Gastroesophageal sphincter (tissue), 3 donors: Measurements from ENCODE around the gene SYNCRIP.

Experiments used
- EP300 ChIP-seq: sonication (generic); formaldehyde crosslinking; IDR thresholded peaks from one replicate; pipeline ENCODE4 v1.6.1; 2017; ENCODE audit warnings: antibody characterized with exemption, mild to moderate bottlenecking
- POLR2A ChIP-seq, 2 donors: fragments of 450-650 bp; IDR thresholded peaks; one replicate each; pipeline ENCODE4 v1.6.1; 2017; ENCODE audit warnings: antibody characterized with exemption in 2 of 2, mild to moderate bottlenecking in 2 of 2, moderate library complexity in 1 of 2
- POLR2AphosphoS5 ChIP-seq: sonication (generic); formaldehyde crosslinking; IDR thresholded peaks from one replicate; pipeline ENCODE4 v1.6.1; 2017; ENCODE audit warnings: antibody characterized with exemption
- TF ChIP-seq, protein P1 (sequence below), 4 experiments: fragments of 200-600 bp in 2 of 4; fragments of 450-650 bp in 2 of 4; sonication (generic) in 1 of 4; IDR thresholded peaks; one replicate each; pipeline ENCODE4 v1.5.1; 2017 to 2019; ENCODE audit warnings: antibody characterized with exemption in 4 of 4, mild to moderate bottlenecking in 2 of 4, moderate library complexity in 2 of 4

DNA sequence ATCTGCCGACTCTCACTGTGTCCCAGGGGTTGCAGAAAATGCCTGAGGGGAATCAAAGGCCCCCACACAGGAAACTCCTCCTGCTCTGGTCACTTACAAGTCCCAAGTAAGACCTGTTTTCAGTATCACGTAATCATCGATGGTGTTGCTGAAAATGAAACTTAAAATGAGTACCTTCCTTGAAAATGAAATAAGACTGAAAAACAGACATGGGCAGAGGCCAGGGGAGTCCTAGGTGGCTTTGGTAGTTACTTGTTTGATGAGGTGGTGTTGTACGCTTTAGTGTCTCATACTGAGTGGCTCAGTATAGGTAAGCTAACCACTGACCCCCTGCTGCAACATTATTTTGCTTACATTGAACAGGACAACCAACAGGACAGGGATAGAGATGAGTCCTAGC, 43.0 kb upstream of the SYNCRIP start:
- TF ChIP-seq, protein P1, sequence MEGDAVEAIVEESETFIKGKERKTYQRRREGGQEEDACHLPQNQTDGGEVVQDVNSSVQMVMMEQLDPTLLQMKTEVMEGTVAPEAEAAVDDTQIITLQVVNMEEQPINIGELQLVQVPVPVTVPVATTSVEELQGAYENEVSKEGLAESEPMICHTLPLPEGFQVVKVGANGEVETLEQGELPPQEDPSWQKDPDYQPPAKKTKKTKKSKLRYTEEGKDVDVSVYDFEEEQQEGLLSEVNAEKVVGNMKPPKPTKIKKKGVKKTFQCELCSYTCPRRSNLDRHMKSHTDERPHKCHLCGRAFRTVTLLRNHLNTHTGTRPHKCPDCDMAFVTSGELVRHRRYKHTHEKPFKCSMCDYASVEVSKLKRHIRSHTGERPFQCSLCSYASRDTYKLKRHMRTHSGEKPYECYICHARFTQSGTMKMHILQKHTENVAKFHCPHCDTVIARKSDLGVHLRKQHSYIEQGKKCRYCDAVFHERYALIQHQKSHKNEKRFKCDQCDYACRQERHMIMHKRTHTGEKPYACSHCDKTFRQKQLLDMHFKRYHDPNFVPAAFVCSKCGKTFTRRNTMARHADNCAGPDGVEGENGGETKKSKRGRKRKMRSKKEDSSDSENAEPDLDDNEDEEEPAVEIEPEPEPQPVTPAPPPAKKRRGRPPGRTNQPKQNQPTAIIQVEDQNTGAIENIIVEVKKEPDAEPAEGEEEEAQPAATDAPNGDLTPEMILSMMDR (IDR thresholded peaks at IDR 0.05) = no peak
- TF ChIP-seq POLR2A (IDR thresholded peaks at IDR 0.05) (no peak), POLR2AphosphoS5 (no peak), EP300 (no peak)
